ENCODE measurements around the gene SMYD3.

SMYD3 gene

DNA sequence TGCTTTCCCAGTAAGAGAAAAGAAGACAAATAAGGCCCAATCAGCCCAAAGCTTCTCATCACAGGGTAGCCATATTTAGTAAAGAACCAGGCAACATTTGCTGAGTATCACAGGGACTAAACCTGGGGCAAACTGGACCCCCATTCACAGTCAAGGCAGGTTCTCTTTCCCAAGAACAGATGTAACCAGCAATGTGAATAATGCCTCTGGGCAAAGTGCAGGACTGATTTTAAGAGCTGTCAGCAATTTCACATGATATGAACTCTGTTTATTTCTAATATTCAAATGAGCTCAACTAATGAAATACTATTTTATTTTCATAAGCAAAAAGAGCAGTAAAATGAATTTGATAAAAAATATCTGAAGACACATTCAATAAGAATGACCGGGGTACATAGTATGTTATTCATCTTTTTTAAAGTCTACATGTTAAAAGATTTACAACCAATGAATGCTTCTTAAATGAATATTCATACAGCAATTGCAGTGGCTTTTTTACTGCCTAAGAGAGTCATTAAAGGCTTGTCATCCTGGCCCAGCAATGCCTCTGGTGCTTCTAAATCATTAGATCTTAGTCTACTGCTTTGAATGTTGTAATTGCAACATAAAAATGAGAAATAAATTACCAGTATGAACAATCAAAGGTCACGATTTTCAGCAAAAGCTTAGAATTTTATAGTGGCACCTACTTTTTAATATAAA lies 308.8 kb downstream of the SMYD3 start:
- no peaks in the 10 kb centered on the region for H3K27me3 ChIP-seq (ENCODE audit: insufficient read depth, poor library complexity, severe bottlenecking)
- H3K4me3 ChIP-seq (replicated peaks; ENCODE audit: insufficient read depth, low read length): no peak overlapping the region
- no peak for DNase-seq (ENCODE audit: low read depth in 1 of 2, low spot score in 1 of 2)
- no peak overlapping the region for H3K27ac ChIP-seq (replicated peaks)
- TF ChIP-seq REST (IDR thresholded peaks at IDR 0.05; ENCODE audit: insufficient replicate concordance, low read depth) (no peak), CTCF (IDR thresholded peaks at IDR 0.05; ENCODE audit: insufficient read depth, low read length) (no peak), GABPA (IDR thresholded peaks at IDR 0.05; ENCODE audit: low read depth) (no peak), POLR2AphosphoS5 (IDR thresholded peaks at IDR 0.05; ENCODE audit: low read depth) (no peak), SPI1 (IDR thresholded peaks at IDR 0.05; ENCODE audit: borderline replicate concordance, low read depth) (no peak)

GRCh38 chr1:246197076-246197475 lies 310.0 kb downstream of the SMYD3 start:
- H3K27me3 ChIP-seq (ENCODE audit: insufficient read depth, poor library complexity, severe bottlenecking): no peaks in the 10 kb centered on the region
- DNase-seq (ENCODE audit: low read depth in 1 of 2, low spot score in 1 of 2): no peak
- TF ChIP-seq GABPA (IDR thresholded peaks at IDR 0.05; ENCODE audit: low read depth) (no peak), REST (IDR thresholded peaks at IDR 0.05; ENCODE audit: insufficient replicate concordance, low read depth) (no peak), SPI1 (IDR thresholded peaks at IDR 0.05; ENCODE audit: borderline replicate concordance, low read depth) (no peak), CTCF (IDR thresholded peaks at IDR 0.05; ENCODE audit: insufficient read depth, low read length) (no peak), POLR2AphosphoS5 (IDR thresholded peaks at IDR 0.05; ENCODE audit: low read depth) (no peak)
- no peak overlapping the region for H3K4me3 ChIP-seq (replicated peaks; ENCODE audit: insufficient read depth, low read length)
- no peak overlapping the region for H3K27ac ChIP-seq (replicated peaks)

- TF ChIP-seq SPI1 (IDR thresholded peaks at IDR 0.05; ENCODE audit: borderline replicate concordance, low read depth) (no peak), POLR2AphosphoS5 (IDR thresholded peaks at IDR 0.05; ENCODE audit: low read depth) (no peak), REST (IDR thresholded peaks at IDR 0.05; ENCODE audit: insufficient replicate concordance, low read depth) (no peak), CTCF (IDR thresholded peaks at IDR 0.05; ENCODE audit: insufficient read depth, low read length) (no peak), GABPA (IDR thresholded peaks at IDR 0.05; ENCODE audit: low read depth) (no peak)
- H3K4me3 ChIP-seq (replicated peaks; ENCODE audit: insufficient read depth, low read length): no peak overlapping the region
- no peak overlapping the region for H3K27ac ChIP-seq (replicated peaks)
- H3K27me3 ChIP-seq (ENCODE audit: insufficient read depth, poor library complexity, severe bottlenecking): no peaks in the 10 kb centered on the region
- no peak for DNase-seq (ENCODE audit: low read depth in 1 of 2, low spot score in 1 of 2)
Measured at GRCh38 chr1:246195296-246195695, 311.8 kb downstream of the SMYD3 start.
